Cortex of kidney (tissue), 1 donor: ENCODE measurements around the gene LNX1.

Experiments
- DNase-seq: peaks from one replicate; lab custom pipeline; 2025; lab: John Stamatoyannopoulos, UW

The LNX1 gene

DNA sequence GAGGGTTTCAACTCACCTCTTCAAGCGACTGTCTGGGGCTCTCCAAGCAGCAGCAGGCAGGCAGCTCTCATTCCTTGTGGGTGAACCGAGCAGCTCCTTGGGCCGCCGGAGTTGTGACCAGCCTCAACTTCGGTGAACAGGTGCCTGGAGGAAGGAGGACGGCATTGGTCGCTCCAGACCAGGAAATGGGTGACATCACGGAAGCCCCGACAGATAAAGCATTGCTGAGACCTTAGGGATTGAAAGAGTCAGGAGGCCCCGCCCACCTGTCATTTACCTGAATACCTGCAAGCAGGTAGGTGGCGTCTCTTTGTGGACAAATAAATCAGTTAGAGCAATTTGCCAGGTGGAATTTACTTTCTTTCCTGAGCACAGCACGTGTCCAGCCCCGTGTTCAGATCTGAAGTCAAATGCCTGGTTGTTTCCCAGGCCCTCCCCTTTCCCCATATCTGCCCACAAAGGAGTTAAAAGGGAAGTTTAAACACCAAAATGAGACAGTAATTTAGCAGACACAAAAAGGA lies at the start of gene LNX1:
Gene LNX1, minus strand, starts transcription at position 115 of the 521 bp plus-strand sequence. CDS start 17,484 bp downstream, outside the sequence.
- no peak for DNase-seq

DNA sequence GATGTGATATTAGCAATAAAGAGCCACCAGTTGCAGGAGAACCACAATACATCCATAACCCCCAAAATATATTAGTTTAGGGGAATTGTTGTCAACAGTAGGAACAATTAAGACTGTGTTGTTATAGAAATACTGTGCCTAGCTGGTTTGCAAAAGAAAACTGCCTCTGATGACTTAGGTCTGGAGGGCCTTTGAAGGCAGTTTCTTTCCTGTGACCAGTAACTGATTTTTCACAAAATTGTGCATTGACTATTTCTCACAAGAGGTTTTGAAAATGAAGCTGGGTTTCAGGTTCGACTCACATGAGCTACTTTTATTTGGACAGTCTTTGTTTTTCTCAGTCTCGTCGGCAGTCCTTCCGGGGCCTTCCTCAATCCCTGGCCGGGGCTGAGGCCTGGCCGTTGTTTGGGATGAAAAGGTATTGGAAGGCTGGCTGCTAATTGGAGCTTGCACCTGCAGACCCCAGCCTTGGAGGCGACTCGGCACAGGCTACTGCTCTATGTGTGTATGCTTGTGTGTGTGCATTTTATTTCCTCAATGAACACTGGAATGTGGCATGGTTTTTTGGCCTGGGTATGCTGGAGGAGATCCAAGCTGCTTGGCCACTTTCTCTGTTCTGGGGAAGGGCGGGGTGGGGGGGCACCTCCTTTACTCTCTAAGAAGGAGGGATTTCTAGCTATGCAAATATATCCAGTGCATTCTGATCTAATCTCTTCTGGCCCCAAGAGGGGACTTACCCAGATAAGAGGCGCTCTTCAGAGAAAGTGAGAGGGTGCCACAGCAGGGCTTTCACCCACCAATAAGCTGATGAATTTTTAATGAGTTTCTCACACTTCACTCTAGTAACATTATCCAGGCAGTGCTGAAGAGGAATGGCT lies 49.5 kb upstream of the LNX1 start:
- no peak for DNase-seq

DNA sequence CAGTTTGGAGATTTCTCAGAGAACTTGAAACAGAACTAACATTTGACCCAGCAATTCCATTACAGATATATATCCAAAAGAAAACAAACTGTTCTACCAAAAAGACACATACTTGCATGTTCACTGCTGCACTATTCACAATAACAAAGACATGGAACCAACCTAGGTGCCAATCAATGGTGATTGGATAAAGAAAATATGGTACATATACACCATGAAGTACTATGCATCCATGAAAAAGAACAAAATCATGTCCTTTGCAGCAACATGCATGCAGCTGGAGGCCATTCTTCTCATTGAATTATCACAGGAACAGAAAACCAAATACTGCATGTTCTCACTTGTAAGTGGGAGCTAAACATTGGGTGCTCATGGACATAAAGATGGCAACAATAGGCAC lies 47.6 kb upstream of the LNX1 start:
- no peak for DNase-seq

DNA sequence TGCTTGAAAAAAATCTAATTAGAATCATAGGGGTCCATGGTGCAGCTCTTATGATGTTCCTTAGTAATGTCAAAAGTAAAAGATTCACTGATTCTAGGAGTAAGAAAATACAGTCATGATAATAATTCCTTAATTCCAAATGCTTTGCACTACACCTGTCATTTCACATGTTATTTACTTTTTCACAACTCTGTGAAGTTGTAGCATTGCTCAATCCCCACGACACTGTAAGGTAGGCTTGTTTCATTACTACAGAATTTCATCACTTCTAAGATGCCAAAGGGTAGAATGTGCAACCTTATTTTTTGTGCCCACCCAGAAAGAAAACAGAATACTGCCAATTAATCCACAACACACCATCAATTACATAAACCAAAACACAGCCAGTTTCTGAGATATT lies 46.1 kb upstream of the LNX1 start:
- no peak for DNase-seq

DNA sequence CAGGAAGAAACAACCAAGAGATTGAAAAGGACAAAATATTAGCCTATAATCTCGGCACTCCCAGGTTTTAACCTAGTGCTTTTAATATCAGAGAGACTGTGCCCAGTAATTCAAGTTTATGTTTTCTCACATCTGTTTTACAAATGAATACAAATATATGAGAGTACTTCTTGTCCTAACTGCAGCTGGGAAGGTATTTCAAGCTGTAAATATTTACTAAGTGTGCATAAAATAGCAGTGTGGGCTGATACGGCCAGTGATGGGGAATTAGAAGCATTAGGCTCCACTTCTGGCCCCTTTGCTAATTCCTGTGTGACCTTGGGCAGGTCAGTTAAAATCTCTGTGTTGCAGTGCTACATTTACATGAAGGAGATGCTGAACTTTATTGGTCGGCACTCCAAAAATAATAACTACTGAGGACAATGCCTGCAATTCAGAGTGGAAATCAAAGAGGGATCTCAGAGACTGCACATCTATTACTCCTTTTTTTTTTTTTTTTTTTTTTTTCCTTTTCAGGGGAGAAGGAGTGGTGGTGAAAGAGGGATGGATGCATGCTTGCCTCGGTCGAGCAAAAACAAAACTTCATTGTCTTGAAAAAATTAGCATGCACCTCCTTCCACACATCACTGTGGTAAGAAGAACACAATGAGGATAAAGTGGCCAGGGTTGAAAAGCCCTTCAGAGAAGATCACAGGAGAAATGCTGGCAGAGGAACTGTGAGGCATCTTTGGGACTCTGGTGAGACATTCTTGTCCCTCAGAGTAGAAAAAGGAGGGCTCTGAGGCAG lies 44.6 kb upstream of the LNX1 start:
- no peak for DNase-seq

DNA sequence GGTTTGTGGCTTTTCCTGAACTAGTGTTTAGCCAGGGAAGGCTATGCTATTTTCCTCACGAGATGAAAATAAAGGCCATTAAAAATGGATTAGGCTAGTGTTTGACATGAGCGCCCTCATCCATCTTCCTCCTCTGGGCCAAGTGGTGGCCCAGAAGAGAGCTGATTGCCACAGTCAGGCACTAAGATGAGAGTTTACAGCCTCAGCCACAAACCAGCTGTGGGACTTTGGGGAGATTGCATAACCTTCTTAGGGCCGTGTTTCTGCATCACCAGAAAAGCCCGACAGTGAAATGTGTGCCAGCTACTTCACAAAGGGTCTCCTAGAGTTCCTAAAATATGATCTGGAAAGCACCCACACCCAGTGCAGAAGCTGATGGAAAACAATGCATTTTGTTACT lies 42.3 kb upstream of the LNX1 start:
- DNase-seq: no peak

DNA sequence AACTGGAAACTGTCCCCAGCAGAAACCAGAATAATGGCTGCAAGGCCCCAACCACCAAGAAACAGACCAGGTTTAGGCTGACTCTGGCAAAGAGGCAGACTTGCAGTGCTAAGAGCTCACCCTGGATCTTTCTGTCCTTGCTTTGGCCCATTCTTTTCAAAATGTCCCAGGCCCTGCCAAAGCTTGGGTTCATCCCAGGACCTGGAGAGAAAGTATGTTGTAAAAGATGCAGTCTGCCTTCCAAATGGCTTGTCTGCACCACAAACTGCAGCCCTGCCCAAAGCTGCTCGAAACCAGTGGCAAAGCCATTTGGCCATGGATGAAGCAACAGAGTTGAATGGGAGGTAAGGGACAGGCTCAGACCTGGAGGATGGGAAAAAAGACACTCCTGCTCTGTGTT lies 38.0 kb upstream of the LNX1 start:
- no peak for DNase-seq

DNA sequence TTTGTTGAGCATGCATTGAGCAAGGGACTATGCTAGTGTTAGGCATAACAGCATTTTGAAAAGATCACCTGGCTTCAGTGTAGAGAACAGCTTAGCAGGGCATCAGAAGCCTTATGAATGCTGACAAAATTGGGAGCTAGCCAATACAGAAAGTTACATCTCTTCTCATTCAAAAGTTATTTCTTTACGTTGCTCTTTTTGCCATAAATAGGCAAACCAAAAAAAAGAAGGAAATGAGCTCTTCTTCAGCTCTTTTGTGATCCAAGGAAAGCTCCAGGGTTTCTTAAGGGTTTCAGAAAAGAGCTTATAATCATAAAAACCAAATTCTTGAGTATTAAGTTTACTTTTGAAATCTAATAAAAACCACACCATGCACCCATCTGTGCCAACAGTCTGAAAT lies 35.2 kb upstream of the LNX1 start:
- DNase-seq: no peak

DNA sequence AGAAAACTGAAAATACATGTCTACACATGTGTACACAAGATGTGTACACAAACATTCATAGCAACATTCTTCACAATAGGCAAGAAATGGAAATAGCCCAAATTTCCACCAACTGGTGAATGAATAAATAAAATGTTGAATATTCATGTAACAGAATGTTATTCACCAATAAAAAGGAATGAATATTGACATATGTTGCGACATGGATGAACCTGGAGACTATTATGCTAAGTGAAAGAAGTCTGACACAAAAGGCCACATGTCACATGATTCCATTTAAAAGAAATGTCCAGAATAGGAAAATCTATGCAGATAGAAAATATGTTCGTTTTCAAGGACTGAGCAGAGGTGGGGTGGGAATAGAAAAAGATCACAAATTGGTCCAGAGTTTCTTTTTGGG lies 34.6 kb upstream of the LNX1 start:
- DNase-seq: no peak

DNA sequence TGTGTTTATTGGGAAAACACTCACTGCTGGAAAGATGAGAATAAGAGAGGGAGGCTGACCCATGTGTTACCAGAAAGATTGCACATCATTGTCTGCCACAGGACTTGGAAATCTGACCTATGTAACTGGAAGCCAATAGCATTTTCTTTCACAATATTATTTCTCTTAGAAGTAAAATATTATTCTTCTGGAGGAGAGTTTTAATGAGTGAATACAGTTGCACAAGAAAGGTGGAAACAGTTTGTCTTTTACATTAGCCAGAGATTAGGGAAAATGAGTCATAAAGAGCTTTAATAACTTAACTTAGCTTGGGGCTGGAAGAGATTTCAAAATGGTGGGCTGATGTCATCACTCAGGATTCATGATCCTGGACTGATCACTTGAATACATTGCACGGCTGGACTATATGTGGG lies 31.5 kb upstream of the LNX1 start:
- no peak for DNase-seq

DNA sequence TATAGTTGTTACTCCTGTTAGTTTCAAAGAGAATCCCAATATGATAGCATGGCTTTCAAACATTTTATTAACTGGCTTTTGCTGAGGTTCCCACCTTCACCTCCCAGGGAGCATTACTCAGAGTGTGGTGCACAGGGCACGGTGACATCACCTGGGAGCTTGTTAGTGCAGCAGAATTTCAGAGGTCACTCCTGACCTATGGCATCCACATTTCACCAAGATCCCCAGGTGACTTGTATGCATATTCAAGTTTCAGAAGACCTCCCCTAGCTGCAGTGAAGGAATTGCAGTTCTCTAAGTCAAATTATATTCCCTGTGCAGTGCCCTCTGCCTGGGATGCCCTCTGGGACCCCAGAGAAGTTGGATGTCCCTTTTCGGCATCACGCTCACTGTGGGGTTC lies 29.7 kb upstream of the LNX1 start:
- no peak for DNase-seq

DNA sequence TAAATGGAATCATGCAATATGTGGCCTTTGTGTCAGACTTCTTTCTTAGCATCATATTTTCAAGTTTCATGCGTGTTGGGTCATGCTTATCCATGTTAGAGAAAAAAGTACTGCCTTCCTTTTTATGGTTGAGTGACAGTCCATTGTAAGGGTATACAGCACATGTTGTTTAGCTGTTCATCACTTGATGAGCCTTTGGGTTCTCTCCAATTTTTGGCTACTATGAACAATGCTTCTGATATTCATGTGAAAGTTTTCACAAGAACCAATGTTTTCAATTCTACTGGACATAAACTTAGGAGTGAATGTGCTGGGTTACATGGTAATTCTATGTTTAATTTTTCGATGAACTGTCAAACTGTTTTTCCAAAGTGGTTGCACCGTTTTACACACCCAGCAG lies 28.1 kb upstream of the LNX1 start:
- DNase-seq: no peak

DNA sequence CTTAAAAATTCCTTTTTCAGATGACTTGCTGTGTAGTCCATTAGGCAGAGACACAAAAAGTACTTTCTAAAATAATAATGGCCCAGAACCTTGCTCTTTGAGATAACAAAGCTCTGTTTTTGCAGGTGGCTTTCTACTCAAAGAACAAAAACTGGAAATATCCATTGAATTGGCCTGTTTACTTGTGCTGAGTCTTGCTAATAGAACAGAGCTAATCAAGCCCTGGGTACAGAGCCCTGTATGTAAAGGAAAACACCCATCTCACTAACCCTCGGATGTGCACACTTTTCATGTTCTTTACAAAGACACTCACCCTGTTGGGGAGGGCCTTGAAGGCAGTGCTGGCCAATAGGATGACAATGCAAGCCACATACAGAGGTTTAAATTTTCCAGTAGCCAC lies 27.0 kb upstream of the LNX1 start:
- no peak for DNase-seq

DNA sequence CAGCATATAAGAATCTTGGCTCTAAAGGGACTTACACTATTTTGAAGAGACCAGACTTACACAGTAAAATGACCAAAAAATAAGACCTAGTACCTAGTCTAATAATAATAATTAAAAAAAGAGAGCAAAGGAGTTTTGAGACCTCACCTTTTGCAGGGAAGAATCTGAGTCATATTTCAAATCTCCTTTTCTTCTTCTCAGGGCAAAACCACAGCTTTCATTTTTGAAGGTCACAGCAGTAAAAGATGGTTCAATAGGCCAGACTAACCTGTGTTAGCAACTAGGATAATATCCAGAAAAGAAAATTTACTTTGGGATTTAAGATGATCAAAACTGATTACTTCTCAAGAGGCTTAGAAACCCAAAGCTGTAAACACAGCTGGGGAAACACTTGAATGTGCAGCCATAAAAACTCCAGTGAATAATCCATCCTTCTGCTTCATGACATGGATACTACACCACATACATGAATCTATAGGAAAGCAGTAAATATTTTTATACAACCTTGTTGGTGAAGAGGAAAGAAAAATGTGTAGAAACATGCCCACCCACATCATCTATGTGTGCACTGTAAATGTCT lies 25.9 kb upstream of the LNX1 start:
- no peak for DNase-seq

DNA sequence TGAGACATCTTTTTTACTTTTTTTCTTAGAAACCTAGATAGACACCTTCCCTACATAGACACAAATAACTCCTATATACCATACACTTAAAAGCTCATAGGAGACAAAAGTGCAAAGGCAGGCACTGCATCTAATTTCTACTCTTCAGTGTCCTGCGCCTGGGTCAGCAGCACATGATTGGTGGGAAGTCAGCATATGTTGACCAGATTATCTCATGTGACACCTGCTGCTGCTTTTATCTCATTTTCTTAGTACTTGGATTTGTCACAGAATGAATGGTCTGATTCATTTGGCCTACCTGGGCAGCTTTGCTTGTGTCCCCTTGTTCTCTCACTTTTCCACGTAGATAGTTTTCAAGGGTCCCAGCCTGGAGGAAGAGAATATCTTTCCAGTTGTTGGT lies 24.9 kb upstream of the LNX1 start:
- DNase-seq: no peak

DNA sequence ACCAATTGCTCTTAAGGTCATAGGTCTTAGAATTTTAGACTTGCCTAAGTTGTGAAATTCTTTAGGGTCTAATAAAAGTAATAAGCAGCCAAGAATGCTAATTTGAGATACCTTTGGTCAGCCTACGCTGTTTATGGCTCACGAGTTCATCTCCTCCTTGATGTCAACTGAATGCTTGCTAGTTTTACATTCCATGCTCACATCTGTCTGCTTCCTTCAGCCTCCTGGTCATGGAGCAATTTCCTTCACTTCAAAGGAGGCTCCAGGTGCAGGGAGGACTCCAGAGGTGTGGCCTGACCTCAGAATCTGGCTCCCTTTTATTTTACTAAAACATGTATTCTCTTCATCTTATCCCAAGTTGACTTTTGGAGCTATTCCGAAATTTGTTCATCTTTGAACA lies 23.3 kb upstream of the LNX1 start:
- DNase-seq: no peak

DNA sequence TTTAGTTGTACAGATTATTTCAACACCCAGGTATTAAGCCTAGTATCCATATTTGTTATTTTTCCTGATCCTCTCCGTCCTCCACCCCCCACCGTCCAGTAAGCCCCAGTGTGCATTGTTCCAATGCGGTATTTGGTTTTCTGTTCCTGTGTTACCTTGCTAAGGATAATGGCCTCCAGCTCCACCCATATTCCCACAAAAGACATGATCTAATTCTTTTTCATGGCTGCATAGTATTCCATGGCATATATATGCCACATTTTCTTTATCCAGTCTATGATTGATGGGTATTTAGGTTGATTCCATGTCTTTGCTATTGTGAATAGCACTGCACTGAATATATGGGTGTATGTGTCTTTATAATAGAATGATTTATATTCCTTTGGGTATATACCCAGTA lies 22.1 kb upstream of the LNX1 start:
- no peak for DNase-seq

DNA sequence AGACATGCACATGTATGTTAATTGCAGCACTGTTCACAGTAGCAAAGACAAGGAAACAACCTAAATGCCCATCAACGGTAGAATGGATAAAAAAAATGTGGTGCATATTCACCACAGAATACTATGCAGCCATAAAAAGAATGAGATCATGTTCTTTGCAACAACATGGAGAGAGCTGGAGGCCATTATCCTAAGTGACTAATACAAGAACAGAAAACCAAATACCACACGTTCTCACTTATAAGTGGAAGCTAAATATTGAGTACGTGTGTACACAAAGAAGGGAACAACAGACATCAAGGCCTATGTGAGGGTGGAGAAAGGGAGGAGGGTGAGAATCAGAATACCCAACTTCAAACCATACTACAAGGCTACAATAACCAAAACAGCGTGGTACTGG lies 17.4 kb upstream of the LNX1 start:
- no peak for DNase-seq

DNA sequence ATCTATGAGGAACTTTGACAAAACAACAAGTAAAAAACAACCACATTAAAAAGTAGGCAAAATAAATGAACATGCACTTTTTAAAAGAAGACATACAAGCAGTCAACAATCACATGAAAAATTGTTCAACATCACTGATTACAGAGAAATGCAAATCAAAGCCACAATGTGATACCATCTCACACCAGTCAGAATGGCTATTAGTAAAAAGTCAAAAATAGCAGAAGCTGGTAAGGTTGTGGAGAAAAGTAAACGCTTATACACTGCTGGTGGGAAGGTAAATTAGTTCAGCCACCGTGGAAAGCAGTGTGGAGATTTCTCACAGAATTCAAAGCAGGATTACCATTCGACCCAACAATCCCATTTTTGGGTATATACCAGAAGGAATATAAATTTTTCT lies 17.0 kb upstream of the LNX1 start:
- DNase-seq: no peak

DNA sequence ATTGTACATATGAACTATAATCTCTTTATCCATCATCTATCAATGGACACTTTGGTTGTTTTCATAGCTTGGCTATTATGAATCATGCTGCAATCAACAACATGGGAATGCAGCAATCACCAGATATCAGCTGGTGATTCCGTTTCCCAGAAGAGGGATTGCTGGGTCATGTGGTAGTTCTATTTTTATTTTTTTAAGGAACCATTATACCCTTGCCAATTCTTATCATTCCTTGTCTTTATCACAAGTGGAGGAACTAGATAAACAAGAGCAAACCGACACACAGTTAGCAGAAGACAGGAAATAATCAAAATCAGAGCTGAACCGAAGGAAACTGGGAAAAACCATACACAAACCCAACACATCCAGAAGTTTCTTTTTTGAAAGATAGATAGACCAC lies 14.5 kb upstream of the LNX1 start:
- no peak for DNase-seq

DNA sequence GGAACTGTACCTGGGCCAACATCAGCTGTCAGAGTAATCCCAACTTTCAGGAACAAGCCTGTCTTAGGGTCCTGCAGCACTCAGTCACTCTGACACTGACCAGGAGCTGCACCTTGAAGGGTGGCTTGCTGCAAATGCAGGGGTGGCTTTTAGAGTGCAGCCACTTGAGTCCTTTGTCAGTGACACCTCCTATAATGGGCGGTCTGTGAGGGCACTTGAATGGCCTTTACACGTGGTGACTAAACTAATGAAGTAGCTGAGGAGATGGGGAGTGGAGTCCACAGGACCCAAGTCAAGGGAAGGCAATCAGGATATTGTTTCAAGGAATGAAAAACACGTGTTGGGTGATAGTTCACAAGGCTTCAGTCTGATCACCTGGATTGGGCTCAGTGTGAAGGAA lies 11.1 kb upstream of the LNX1 start:
- DNase-seq: no peak

DNA sequence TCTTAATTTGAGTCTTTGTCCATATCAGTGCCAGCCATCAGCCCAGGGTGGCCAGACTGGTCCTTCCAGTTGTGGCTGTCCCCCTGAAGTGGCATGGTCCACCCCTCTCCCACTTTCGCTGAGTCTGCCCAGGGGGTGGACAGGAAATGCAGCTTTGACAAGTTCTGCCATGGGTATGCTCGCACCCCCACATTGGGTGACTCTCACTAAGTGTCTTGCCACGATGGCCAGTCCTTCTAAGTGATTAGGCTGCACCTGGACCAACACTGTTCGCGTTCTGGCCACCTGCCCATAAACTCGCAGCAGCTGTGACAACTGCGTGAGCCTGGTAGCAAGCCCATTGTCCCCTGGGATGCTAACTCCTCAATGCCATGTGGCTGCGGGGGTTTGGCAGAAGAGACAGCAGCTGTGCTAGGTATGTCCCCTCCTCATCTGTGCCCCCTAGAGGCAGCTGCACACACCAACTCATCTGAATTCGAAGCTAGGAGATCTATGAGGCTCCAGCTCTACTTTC lies 10.0 kb upstream of the LNX1 start:
- DNase-seq: no peak

DNA sequence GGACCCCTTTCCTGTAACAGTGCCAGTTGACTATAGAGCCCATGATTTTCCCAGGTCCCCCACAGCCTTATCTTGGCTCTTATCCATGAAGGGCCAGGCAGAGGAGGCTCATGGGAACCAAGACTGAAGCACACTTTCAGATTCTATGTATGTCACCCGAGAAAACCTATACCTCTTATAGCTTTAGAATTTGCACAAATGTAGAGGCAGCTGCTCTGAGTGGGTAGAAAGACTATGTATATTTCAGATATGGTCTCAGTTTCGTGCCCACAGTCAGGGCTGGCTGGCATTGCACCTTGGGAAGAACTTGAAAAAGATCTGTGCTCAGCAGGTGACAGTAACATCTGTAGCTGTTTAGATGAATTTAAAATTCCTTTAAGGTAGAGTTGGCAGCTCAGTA lies 8.3 kb upstream of the LNX1 start:
- no peak for DNase-seq
